H1 (cell line): Measurements from ENCODE around the gene MTF2. TPM values are rescaled to one million over a fixed set of nuclear protein-coding genes. Genes with fewer than 3 reads are reported as not detected.

Experiments
- BCL11A ChIP-seq, 2 experiments: IDR thresholded peaks; one replicate each; pipeline ENCODE4 v1.6.1; 2011; ENCODE audit warnings: low read depth in 2 of 2, low read length in 2 of 2, mild to moderate bottlenecking in 2 of 2
- CHD1 ChIP-seq: IDR thresholded peaks from 2 replicates; pipeline ENCODE4 v1.6.1; 2012; ENCODE audit warnings: low read depth, low read length, improper control_type of control experiment
- CHD2 ChIP-seq: IDR thresholded peaks from 2 replicates; pipeline ENCODE4 v1.6.1; 2012; ENCODE audit warnings: low read length, improper control_type of control experiment
- HDAC2 ChIP-seq, 2 experiments: fragments of 300-600 bp in 1 of 2; sonication (generic) in 1 of 2; IDR thresholded peaks; 2 replicates each; pipeline ENCODE4 v1.6.1; 2011 to 2012; ENCODE audit warnings: low read depth in 2 of 2, low read length in 2 of 2, mild to moderate bottlenecking in 2 of 2, moderate library complexity in 2 of 2, borderline replicate concordance in 1 of 2, inconsistent platforms in 1 of 2
- POLR2A ChIP-seq, 2 experiments: IDR thresholded peaks; 1 replicate in 1 of 2; 2 replicates in 1 of 2; pipeline ENCODE4 v1.6.1; 2011; ENCODE audit warnings: low read depth in 2 of 2, low read length in 2 of 2, mild to moderate bottlenecking in 2 of 2; ENCODE audit errors: control extremely low read depth in 1 of 2
- SIN3A ChIP-seq, 2 experiments: IDR thresholded peaks in 1 of 2; conservative IDR thresholded peaks in 1 of 2; 2 replicates each; pipeline ENCODE4 v1.6.1; 2011 to 2012; ENCODE audit warnings: low read length in 2 of 2, improper control_type of control experiment in 1 of 2, low read depth in 1 of 2, mild to moderate bottlenecking in 1 of 2
- SP4 ChIP-seq: IDR thresholded peaks from 2 replicates; pipeline ENCODE4 v1.6.1; 2012; ENCODE audit warnings: low read length, inconsistent platforms
- polyA plus RNA-seq, 7 experiments: library from polyadenylated mRNA; depleted of rRNA in 3 of 7; stranded (reverse) in 5 of 7; unstranded in 2 of 7; fragments of >200 nt in 5 of 7; fragments of 200-250 nt in 2 of 7; gene quantifications; 1 replicate in 5 of 7; 2 replicates in 1 of 7; 4 replicates in 1 of 7; pipeline versions ENCODE4 v1.2.1 to v1.2.3, GENCODE V29; 2011 to 2013; ENCODE audit warnings: missing spikeins in 2 of 7, mixed read lengths in 2 of 7
- total RNA-seq: library from RNA; stranded (reverse); fragmentation: NEBNext Ultra II Directional; extraction: Animal tissue kit (Norgen Biotek cat#: 25700); gene quantifications from 2 replicates; pipeline ENCODE4 v1.2.1, GENCODE V29; 2021
- TF ChIP-seq, protein P1 (sequence below): IDR thresholded peaks from 2 replicates; pipeline ENCODE4 v1.6.1; 2012; ENCODE audit warnings: inconsistent platforms

MTF2 gene
- total and polyA plus RNA-seq, 2 of the 8 experiments (the other 6 are each of a cell fraction or from before 2014, with no cell fraction given): 72.1 to 102 TPM

GRCh38 chr1:93078986-93079654 is at the start of gene MTF2 (continued):
- TF ChIP-seq SIN3A (conservative IDR thresholded peaks at IDR 0.05 in 1 of 2, IDR thresholded peaks at IDR 0.05 in 1 of 2; ENCODE audit: low read depth in 1 of 2, low read length in 2 of 2): peak; percentile 78 to 93; a peak in 3 of 4 replicates
- peak; percentile 99 for TF ChIP-seq CHD2
- TF ChIP-seq POLR2A (IDR thresholded peaks at IDR 0.05; ENCODE audit: control extremely low read depth in 1 of 2, low read depth in 2 of 2, low read length in 2 of 2): peak; percentile 96 to 98
- TF ChIP-seq CHD1: no peak; the same call in 1 of the 2 replicates
- peak; percentile 90; the same call in 1 of the 2 replicates for TF ChIP-seq SP4
- TF ChIP-seq, protein P1, sequence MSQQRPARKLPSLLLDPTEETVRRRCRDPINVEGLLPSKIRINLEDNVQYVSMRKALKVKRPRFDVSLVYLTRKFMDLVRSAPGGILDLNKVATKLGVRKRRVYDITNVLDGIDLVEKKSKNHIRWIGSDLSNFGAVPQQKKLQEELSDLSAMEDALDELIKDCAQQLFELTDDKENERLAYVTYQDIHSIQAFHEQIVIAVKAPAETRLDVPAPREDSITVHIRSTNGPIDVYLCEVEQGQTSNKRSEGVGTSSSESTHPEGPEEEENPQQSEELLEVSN: peak; percentile 52; the same call in 1 of the 2 replicates
- peak; percentile 75 to 91; a peak in 2 of 4 replicates for TF ChIP-seq HDAC2 (IDR thresholded peaks at IDR 0.05; ENCODE audit: borderline replicate concordance in 1 of 2, low read depth in 2 of 2, low read length in 2 of 2)
- no peak for TF ChIP-seq BCL11A (IDR thresholded peaks at IDR 0.05; ENCODE audit: low read depth in 2 of 2, low read length in 2 of 2)
- TF ChIP-seq, all 59 proteins: peak for 35
